Left cardiac atrium (tissue), 4 donors: ENCODE results near the gene APEX1. TPM values are rescaled to one million over a fixed set of nuclear protein-coding genes. Genes with fewer than 3 reads are reported as not detected.
"Not testable (repeated sequence)": the region's sequence is repeated elsewhere in the genome, so short reads cannot be mapped to it uniquely, and the experiment has no call there.

Experiments used
- ATAC-seq, 2 donors: fragments of 200-7000 bp; cut with Tn5 transposase; one replicate each; pipeline ENCODE4 v1.9.1; 2020; ENCODE audit warnings: mild to moderate bottlenecking in 2 of 2, moderate library complexity in 2 of 2
- DNase-seq: peaks from one replicate; pipeline ENCODE4 v3.0.0-alpha.2; 2020
- intact Hi-C, 2 donors: fragments of 100-400 bp; cut with DNase I; formaldehyde crosslinking; loops; one replicate each; pipeline versions ENCODE4 v1.14.1 to v1.15.1; 2022 to 2023
- total RNA-seq, 2 donors: library from RNA; stranded (reverse); fragmentation: NEBNext Ultra II Directional; extraction: Animal tissue kit (Norgen Biotek cat#: 25700); gene quantifications; one replicate each; pipeline ENCODE4 v1.2.1, GENCODE V29; 2021
- donor health status: DM: no; HTN: yes; CAD: no.
- donor health status: DM: no; HTN: yes; CAD: no; lungs with severe emphysema.
- donor health status: DM: yes; HTN: yes; CAD: no.
- donor health status: Dilated cardiomyopathy.

APEX1 gene
- total RNA-seq, 2 donors from 2014 or later: 68.3 to 91.5 TPM

GRCh38 chr14:20493634-20494033 is 38.6 kb downstream of the APEX1 start:
- intact Hi-C loops: no loop called here
- no peak for DNase-seq
- ATAC-seq: peak in 1 of 2 donors; percentile 76

DNA sequence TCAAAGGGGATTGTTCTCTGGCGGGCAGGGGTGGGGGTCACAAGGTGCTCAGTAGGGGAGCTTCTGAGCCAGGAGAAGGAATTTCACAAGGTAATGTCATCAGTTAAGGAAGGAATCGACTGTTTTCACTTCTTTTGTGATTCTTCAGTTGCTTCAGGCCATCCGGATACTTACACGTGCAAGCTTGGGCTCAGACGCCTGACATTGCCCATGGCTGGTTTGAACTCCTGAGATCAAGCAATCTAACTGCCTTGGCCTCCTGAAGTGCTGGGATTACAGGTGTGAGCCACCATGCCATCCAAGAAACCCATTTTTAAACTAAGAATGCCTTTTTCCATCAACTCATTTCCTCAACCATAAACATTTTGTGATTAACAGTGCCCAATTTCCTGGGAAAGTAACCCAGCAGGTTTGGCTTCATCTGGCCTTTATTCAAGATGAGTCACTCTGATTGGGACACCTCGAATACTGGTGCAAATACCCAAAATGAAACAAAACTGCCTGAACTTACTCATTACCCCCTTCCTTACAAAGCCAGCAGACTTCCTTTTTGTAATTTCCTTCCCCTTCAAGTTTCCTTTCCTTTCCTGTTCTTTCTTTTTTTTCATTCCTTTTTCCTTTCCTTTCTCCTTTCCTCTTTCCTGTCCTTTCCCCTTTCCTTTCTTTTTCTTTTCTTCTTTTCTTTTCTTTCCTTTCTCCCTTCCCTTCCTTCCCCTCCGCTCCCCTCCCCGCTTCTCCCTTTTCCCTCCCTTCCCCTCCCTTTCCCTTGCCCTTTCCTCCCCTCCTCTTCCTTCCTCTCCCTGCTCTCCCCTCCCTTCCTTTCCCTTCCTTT is 40.1 kb downstream of the APEX1 start:
- ATAC-seq: no peak
- intact Hi-C loops: no loop called here
- DNase-seq: no peak

DNA sequence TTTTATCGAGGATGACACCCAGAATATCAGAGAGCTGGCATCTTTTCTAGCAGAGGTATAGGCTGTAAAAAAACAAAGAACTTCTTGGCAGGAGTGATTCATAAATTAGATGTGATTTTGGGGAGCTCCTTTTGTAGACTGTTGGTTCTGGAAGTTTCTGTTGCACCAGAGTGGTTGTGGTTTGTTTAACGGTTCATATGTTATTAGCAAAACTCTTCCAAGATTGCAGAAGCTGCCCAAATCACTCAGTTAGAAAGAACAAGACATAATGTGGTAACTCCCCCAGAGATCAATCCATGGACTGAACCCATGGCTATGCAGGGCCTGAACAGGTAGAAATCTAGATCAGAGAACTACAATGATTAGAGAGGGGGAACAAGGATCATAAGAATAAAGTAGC is 43.6 kb downstream of the APEX1 start:
- intact Hi-C loops: no loop called here

GRCh38 chr14:20499108-20499507 is 44.1 kb downstream of the APEX1 start:
- peak in 1 of 2 donors; percentile 30 for ATAC-seq
- DNase-seq: no peak
- intact Hi-C loops: no loop called here

More for the DNA sequence above, 43.6 kb downstream of the APEX1 start:
- DNase-seq: no peak
- ATAC-seq: no peak

DNA sequence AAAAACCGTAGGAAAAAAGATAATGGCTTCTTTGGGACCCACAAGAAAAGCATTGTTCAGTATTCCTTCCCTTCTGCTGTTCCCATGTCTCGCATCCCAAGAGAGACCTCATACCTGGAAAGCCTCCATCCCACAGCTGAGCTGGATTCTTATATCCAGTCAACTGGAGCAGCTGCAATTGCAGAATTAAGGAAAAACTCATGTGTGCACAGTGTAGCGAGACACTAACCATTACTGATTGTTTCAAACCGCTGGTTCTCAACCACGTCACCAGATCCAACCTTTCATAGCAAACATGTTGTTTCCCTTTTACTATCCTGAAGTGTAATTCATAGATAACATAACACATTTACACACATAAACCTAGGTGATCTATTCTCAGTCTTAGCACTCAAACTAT is 44.9 kb downstream of the APEX1 start:
- intact Hi-C loops: no loop called here
- ATAC-seq (no peak), DNase-seq (no peak)

GRCh38 chr14:20501346-20501745 is 46.3 kb downstream of the APEX1 start:
- ATAC-seq (no peak), DNase-seq (no peak)
- intact Hi-C loops: no loop called here

DNA sequence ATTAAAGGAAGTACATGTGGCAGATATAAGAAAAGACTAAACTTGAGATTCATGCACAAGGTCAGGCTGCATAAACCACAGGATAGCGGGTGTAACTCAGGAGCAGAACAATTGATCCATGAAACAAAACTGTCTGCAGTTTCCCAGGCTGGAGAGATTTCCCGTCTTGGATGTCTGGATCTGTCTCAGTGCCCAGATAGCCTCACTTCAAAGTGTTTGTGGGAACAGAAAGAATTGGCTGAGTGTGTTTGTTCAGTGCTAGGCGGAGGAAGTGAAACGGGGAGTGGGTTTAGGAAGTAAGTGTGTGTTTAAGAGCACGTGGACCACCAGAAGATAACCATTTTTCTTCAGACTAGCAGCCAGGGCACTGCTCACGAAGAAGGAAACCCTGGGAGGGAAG is 48.9 kb downstream of the APEX1 start:
- DNase-seq: no peak
- intact Hi-C loops: no loop called here
- no peak for ATAC-seq

- ATAC-seq, intact Hi-C loops, DNase-seq: not testable (repeated sequence)
These were observed 51.2 kb downstream of the APEX1 start for GRCh38 chr14:20506276-20506675.

- intact Hi-C loops, DNase-seq, ATAC-seq: not testable (repeated sequence)
These were observed 51.7 kb downstream of the APEX1 start for GRCh38 chr14:20506752-20507151.

Other genes with a start within 250 kb of the APEX1 start
- gene OR11H6, start 231.5 kb upstream of the APEX1 start, total RNA-seq: not detected
- not detected for gene OR11H7, start 226.2 kb upstream of the APEX1 start, total RNA-seq
- gene OR11H4, start 215.9 kb upstream of the APEX1 start, total RNA-seq: not detected
- 10 to 100 TPM in 1 of 2 donors, 1 to 10 TPM in 1; 7.6 to 13.3 TPM for gene TTC5, start 149.3 kb upstream of the APEX1 start, total RNA-seq
- 10 to 100 TPM; 41.0 to 49.2 TPM for gene CCNB1IP1, start 121.9 kb upstream of the APEX1 start, total RNA-seq
- gene PARP2, start 111.6 kb upstream of the APEX1 start, total RNA-seq: 10 to 100 TPM; 12.5 to 13.6 TPM
- gene TEP1, start 41.7 kb upstream of the APEX1 start, total RNA-seq: 10 to 100 TPM; 13.1 to 17.1 TPM
- gene KLHL33, start 19.1 kb upstream of the APEX1 start, total RNA-seq: under 1 TPM; 0.34 to 0.77 TPM
- gene OSGEP, start 414 bp upstream of the APEX1 start, total RNA-seq: 10 to 100 TPM; 15.4 to 23.5 TPM
- 10 to 100 TPM; 19.5 to 23.2 TPM for gene PIP4P1, start 6.2 kb downstream of the APEX1 start, total RNA-seq
- 10 to 100 TPM; 10.8 to 29.4 TPM for gene PNP, start 14.2 kb downstream of the APEX1 start, total RNA-seq
- under 1 TPM; 0.27 to 0.34 TPM for gene RNASE10, start 50.3 kb downstream of the APEX1 start, total RNA-seq
- not detected for gene RNASE9, start 105.8 kb downstream of the APEX1 start, total RNA-seq
- gene RNASE11, start 132.8 kb downstream of the APEX1 start, total RNA-seq: not detected
- not detected for gene RNASE12, start 136.2 kb downstream of the APEX1 start, total RNA-seq
- gene OR6S1, start 186.5 kb downstream of the APEX1 start, total RNA-seq: not detected
- gene RNASE4, start 229.3 kb downstream of the APEX1 start, total RNA-seq: 10 to 100 TPM; 15.9 to 20.8 TPM
- 10 to 100 TPM in 1 of 2 donors, 1 to 10 TPM in 1; 7.1 to 13.0 TPM for gene ANG, start 233.5 kb downstream of the APEX1 start, total RNA-seq